ENCODE results near the gene DOCK10. TPM values are rescaled to one million over a fixed set of nuclear protein-coding genes. Genes with fewer than 3 reads are reported as not detected.
"Not testable (repeated sequence)": the region's sequence is repeated elsewhere in the genome, so short reads cannot be mapped to it uniquely, and the experiment has no call there.

Gene DOCK10
- 4.1 and 5.3 TPM in 2 replicates for total RNA-seq

DNA sequence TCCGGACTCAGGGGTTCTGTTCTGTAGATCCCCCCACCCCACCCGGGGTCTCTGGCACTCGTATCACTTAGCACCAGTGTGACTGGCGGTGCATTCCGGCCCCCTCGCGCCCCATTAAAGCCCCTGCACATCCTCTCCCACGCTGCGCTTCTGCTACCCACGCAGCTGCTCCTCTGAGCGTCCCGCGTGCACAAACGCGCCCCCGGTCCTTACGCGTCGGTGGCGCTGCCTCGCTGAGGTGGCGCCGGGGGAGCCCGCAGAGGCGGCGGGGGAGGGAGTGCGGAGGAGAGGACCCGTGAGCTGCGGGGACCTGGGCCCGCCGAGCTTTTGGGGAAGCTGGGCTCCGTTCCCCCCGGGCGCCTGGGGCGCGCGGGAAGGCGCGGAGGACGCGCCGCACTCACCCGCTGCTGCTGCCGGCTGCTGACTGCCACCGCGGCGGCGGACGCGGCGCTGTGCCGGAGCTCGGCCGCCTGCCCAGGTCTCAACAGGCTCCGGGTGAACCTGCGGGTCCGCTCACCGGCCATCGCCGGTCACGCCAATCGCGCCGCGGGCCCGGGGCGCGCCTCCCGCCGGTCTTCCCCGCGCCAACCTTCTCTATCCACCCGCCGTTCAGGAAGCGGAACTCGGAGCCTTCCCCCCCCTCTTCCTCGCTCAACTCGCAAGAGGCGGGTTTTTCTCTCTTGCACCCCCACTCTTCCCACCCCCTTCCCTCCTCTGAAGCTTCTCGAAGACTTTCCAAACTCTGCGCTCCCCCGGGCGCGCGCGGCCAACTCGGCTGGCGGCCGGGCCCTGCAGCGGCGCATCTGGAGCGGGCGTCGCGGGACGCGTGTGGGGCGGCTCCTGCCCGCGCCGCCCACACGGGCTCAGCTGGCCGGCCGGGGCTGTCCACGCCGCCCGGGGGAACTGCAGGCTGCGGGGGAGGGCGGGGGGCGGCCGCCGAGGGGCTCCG, at the start of gene DOCK10:
Gene DOCK10 (minus strand): TSS at position 618 of the 949 bp plus-strand sequence. CDS start 94 bp downstream, at position 524.
- peak; percentile 44 for DNase-seq

- no peak for DNase-seq
These were observed 49.1 kb upstream of the DOCK10 start for GRCh38 chr2:225091336-225091735.

- no peak for DNase-seq
These were observed 48.5 kb upstream of the DOCK10 start for GRCh38 chr2:225090746-225091145.

- DNase-seq: no peak
These were observed 44.6 kb upstream of the DOCK10 start for GRCh38 chr2:225086915-225087314.

DNA sequence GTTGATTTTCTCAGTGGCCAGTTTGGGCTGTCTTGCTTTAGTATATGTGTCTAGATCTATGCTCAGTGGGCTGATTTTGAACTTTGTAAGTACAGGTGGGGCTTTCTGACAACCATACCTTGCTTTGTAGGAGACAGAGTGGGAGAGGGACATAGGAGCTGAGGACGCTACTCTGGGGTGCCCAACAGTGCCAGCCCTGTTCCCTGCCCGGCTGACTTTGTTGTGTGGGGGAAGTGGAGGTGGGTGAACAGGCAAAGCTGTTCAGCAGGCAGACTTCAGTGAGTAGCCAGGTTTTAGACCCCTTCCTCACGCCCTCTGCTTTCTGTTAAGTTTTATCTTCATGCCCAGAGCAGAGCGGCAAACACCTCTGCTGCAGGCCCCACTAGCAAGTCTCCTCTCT, 44.2 kb upstream of the DOCK10 start:
- no peak for DNase-seq

GRCh38 chr2:225083276-225083675, 41.0 kb upstream of the DOCK10 start:
- no peak for DNase-seq

DNA sequence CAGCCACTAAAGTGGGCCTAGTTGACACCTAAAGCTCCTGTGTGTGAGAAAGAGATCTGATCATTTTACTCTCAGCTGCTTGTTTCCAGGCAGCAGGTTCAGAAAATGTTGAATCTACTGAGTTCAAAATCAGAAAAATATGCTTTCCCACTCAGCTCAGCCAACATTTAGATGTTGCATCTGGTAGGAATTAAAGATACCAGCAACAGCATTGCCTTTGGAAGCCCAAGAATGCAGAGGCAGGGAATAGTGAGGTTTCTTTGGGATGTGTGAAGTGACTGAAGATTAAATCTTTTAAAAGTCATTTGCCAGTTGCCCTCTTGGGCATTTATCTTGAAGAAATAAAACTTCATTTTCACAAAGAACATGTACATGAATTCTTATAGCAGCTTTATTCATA, 33.9 kb upstream of the DOCK10 start:
- DNase-seq: no peak

DNA sequence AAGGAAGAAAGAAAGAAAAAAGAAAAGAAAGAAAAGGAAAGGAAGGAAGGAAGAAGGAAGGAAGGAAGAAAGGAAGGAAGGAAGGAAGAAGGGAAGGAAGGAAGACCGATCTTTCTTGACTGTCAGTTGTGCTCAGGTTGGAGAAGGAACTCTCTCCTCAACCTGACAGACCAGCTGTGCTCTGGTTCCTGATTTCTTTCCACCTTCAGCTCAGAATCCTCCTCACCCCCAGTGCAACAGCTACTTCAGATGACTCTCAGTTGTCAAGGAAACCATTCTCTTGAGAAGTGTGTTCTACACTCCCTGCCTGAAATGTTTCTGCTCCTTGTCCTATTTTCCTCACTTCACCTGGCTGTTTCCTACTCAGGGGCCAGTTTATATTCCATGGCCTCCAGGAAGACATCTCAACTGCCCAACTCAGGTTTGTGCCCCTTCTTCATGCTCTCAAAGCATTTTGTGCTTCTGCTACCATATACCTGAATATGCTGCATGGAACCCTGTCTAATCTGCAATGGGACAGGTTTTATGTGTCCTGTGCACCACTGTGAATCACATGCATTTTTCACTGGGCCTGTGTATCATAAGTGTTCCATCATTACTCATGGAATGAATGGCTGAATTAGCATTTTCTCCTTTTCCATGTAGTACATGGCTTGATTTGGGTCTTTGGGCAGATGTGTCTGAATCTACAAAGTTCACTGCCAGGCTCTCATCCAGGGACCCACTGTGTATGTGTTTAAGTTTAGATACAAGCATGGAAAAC, 32.8 kb upstream of the DOCK10 start:
- no peak for DNase-seq

DNA sequence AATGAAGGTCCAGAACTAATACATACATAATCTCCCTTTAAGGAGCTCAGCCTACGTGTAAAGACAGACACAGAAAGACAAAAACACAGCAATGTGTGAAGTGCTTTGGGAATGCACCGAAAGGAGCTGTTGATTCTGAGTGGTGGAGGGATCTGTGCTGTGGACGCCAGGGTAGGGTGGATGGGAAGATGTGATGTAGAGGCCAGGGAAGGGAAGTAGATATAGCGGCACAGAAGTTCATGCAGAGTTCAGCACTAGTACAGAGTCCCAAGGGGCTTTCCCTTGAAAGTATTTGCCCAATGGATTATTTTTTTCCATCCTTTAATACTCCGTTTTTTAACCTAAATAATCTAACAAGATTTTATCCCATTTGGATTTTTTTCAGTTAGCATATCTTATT, 32.1 kb upstream of the DOCK10 start:
- no peak for DNase-seq

DNA sequence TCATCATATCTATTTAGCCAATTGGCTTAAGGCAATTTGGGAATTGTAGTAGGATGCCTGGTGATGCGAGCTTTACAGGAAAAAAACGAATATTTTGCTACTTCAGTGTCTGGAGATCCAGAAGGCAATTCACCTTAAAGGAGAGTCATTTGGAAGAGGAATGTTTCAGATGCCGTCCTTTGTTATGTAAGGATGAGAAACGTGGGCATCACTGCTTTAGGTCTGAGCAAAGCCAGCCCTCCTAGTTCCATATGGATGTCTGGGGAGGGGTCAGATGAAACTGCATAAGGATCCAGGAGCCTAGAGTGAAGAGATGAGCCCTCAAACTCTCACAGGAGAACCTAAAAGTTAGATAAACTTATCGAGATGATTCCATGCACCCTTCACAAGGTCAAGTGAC, 30.9 kb upstream of the DOCK10 start:
- DNase-seq: no peak

GRCh38 chr2:225072444-225072843, 30.2 kb upstream of the DOCK10 start:
- DNase-seq: no peak

DNA sequence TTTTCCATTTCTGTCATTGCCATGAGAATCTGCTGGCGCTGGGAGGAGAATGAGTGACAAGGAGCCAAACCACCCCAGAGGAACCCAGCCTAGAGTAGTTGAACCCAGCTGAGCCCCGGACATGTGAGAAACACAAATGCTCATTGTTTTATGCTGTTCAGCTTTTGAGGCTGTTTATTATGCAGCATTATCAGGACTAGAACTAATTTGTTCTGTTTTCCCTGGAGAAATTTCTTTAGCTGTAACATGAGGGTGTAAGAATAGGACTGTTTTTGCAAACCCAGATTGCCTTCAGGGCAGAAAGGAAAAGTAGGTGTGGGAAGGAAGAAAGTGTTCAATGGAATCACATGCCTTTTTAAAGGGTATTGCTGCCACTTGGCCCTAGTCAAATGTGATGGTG, 28.5 kb upstream of the DOCK10 start:
- no peak for DNase-seq

GRCh38 chr2:225069966-225070365, 27.7 kb upstream of the DOCK10 start:
- no peak for DNase-seq

DNA sequence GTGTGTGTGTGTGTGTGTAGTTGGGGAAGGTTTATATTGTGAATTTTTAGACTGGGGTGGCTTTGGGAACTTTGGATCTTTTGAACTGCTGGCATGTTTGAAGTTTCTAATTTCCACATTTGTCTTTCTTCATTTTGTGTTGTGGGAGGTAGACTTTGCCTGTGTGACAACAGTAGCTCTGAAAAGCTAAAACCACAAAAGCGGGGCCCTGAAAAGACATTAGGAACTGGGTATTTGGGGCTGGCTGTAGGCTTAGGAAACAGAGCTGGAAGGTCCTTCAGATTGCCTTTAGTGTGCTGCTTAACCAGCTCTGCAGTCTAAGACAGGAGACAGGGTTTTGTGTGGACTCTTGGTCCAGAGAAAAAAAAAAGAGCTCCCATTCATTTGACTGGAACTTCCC, 27.2 kb upstream of the DOCK10 start:
- no peak for DNase-seq

DNA sequence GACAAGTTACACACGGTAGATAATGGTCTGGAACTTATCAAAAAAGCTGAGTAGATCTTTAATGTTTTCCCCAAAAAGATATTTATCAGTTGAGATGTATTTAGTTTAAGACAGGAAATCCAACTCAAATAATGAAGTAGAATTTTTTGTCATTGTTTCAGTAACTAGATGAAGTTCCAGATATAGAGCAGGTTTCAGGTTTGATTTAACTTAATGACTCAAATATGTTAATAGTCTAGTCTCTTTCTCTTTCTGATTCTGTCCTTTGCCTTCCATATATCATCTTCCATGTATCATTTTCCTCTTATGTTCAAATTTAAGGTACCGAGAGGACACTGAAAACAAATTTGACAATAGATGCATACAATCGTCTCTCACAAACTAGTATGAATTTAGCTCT, 23.6 kb upstream of the DOCK10 start:
- DNase-seq: no peak

- DNase-seq: no peak
These were observed 22.7 kb upstream of the DOCK10 start for GRCh38 chr2:225064928-225065327.

DNA sequence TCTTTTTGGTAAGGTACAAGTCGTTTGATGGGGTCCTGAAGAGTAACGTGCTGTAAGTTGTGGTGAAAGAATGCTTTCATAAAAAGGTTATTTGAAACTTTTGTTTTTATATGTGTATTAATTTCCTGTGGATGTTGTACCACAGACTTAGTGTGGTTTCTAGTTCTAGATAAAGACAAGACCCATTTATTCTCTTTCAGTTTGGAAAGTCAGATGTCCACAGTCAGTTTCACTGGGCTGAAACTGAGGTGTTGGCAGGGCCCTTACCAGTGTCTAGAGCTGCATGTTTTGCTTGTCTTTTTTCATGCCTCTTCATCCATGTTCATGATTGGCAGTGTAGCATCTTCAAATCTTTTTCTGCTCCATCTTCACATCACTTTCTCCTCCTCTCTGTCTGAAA, 22.1 kb upstream of the DOCK10 start:
- no peak for DNase-seq

DNA sequence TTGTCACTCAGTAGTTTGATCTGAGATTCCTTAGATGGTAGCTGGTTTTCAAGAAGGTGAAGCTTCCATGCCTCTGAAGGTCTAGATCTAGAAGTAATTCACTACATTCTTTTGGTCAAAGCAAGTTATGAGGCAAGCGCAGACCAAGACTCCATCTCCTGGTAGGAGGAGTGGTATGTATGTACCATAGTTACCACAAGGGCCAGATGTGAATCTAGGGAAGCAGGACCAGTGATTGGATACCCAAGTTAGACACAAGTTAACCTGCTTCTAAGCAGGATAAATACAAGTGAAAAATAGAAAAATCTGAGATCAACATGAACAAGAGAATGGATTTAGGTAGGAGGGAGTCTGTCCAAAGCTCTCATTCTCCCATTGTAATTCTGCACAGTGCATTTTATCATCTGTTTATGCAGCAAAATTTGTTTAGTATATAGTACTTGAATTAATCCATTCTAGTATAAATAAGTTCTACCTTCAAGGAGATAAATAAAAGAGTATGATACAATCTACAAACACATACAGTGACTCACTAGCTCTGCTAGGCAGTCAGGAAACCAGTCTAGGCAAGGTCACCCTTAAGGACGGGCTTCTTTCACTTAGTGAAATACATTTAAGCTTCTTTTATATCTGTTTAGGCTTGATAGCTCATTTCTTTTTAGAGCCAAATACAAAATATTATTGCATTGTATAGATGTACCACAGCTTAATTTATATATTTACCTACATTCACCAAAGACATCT, 14.2 kb upstream of the DOCK10 start:
- DNase-seq: peak; percentile 16

- DNase-seq: no peak
These were observed 13.4 kb upstream of the DOCK10 start for GRCh38 chr2:225055714-225056113.

DNA sequence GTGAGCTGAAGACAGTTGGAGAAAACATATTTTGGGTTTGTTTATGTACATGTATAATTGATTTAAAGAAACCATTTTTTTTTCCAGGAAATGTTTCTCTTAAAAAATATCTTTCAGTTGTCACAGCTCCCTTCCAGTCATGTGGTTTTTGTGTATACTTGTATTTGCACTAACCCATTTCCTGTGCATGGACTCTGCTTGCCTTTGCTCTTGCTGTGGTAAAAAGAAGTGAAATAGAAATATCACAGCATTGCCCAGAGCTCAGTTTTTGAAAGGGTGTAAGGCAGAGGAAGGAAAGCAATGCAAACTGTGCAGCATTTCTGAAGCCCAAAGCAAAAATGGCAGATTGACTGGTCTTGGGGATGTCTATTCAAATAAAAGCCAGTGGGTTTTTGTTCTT, 10.4 kb upstream of the DOCK10 start:
- no peak for DNase-seq

DNA sequence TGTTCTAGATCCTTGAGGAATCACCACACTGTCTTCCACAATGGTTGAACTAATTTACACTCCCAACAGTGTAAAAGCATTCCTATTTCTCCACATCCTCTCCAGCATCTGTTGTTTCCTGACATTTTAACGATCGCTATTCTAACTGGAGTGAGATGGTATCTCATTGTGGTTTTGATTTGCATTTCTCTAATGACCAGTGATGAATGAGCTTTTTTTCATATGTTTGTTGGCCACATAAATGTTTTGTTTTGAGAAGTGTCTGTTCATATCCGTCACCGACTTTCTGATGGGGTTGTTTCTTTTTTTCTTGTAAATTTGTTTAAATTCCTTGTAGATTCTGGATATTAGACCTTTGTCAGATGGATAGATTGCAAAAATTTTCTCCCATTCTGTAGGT, 5.2 kb upstream of the DOCK10 start:
- DNase-seq: not testable (repeated sequence)

DNA sequence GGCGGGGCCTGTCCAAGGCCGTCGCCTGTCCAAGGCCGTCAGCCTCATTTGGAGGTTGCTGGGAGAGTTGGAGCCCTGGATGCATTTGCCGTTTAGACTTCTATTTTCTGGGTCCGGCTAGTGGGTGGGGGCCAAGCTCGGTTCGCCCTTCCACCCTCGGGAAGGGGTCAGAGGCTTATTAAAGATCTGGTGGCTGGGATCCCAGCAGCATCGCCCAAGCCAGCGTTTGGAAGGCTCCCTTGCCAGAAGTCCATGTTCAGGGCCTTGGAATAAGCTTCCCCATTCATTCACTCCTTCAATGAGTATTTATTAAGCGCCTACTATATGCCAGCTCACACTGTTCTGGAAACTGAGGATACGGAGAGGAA, 516 bp upstream of the DOCK10 start:
- no peak for DNase-seq

DNA sequence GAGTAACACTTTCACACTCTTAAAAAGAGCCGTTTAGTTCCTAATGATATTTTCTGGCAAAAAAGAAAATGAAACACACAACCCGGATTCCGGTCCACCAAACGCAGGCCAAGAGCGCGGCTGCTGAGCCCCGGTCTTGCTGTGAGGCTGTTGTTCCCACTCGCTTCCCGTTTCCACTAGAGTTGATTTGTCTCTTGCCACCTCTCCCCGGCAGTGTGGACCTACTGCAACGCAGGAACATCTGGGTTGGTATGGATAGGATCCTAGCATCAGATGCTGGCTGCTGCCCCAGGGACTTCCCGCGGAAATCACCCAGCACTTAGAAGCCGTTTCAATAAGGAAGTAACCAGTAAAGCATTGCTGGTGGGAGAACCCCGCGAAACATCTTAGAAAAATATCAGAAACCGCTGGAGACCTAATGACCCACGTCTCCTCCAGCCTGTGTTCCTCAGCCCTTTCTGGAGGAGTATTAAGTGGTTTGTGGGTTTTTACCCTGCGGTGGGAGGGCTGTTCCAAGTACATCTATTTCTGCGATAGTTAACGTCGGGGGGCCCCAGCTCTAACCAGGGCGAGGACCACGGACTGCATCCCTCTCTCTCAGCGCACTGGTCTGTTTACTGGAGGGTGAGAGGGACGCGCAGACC, 939 bp downstream of the DOCK10 start:
- peak; percentile 41 for DNase-seq

Measured in dermis blood vessel endothelial cell (primary cell).